Breast epithelium (tissue), 3 donors: ENCODE data around the gene HNF4A.

ENCODE experiments used
- POLR2A ChIP-seq: fragments of 450-650 bp; IDR thresholded peaks from one replicate; pipeline ENCODE4 v1.6.1; 2016; ENCODE audit warnings: antibody characterized with exemption, mild to moderate bottlenecking, moderate library complexity
- POLR2AphosphoS5 ChIP-seq, 3 donors: sonication (generic); formaldehyde crosslinking; IDR thresholded peaks; one replicate each; pipeline ENCODE4 v1.6.1; 2017; ENCODE audit warnings: antibody characterized with exemption in 3 of 3
- TF ChIP-seq, protein P1 (sequence below), 3 donors: fragments of 450-650 bp; IDR thresholded peaks; one replicate each; pipeline ENCODE4 v1.5.1; 2016 to 2017; ENCODE audit warnings: antibody characterized with exemption in 3 of 3, mild to moderate bottlenecking in 3 of 3, moderate library complexity in 3 of 3

DNA sequence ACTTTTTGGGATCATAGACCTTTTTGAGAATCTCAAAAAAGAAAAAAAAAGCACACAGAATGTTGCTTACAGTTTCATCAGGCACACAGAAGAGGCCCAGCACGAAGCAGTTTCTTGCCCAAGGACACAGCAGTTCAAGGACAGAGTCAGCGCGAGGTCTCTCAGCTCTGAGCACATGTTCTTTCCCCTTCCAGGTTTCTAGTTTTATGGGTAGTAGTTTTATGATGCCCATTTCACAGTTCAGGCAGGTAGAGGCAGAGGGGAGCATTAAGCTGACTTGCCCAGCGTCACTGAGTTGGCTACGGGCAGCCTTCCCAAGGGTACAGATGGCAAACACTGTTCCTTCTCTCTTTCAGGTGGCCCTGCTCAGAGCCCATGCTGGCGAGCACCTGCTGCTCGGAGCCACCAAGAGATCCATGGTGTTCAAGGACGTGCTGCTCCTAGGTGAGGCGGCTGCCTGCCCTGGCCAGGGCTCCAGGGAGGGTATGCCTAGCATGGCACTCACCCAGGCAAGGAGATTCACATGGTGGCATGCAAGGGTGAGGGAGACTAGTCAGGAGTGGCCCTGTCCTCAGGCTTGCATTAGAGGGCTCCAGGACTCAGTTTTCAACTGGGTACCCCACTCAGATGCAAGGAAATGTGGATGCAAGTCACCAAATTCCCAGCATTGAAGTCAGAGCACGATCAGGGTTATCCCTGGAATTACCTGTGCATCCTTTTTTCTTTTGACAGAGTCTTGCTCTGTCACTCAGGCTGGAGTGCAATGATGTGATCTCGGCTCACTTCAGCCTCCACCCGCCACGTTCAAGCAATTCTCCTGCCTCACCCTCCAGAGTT, 62.8 kb downstream of the HNF4A start:
- TF ChIP-seq, protein P1, sequence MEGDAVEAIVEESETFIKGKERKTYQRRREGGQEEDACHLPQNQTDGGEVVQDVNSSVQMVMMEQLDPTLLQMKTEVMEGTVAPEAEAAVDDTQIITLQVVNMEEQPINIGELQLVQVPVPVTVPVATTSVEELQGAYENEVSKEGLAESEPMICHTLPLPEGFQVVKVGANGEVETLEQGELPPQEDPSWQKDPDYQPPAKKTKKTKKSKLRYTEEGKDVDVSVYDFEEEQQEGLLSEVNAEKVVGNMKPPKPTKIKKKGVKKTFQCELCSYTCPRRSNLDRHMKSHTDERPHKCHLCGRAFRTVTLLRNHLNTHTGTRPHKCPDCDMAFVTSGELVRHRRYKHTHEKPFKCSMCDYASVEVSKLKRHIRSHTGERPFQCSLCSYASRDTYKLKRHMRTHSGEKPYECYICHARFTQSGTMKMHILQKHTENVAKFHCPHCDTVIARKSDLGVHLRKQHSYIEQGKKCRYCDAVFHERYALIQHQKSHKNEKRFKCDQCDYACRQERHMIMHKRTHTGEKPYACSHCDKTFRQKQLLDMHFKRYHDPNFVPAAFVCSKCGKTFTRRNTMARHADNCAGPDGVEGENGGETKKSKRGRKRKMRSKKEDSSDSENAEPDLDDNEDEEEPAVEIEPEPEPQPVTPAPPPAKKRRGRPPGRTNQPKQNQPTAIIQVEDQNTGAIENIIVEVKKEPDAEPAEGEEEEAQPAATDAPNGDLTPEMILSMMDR (IDR thresholded peaks at IDR 0.05): no peak
- TF ChIP-seq POLR2A (no peak), POLR2AphosphoS5 (IDR thresholded peaks at IDR 0.05) (no peak)
